ENCODE results near the gene MYOZ1.
"Not testable (repeated sequence)": the region's sequence is repeated elsewhere in the genome, so short reads cannot be mapped to it uniquely, and the experiment has no call there.

The MYOZ1 gene

DNA sequence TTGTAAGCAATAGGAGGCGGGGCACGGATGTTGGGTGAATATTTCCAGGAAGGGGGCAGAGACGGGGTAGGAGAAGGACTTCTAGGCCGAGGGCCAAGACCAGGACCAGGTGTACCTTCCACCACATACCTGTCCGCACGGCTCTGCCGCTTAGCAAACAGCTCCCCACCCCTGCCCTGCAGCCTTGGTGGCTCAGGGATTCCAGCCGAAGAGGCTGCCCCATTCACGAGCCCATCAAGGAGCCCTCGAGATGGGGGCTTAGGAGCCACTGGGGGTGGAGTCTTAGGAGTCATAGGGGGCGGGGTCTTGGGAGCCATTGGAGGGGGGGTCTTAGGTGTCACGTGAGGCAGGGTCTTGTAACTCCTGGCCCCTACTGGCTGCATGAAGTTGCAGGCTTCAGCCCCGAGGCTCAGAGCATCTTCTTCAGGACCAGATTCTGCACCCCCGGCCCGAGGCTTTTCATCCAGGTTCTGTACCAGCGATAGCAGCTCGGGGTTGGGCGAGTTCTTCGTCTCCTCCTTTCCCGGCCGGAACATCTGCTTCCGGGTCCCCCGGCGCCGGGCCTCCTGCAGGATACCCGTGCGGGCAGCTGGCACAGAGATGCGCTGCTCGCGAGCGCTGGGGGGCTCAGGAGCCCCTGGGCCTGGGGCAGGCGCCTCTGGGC, 6.1 kb upstream of the MYOZ1 start:
- DNase-seq = peak; percentile 40

DNA sequence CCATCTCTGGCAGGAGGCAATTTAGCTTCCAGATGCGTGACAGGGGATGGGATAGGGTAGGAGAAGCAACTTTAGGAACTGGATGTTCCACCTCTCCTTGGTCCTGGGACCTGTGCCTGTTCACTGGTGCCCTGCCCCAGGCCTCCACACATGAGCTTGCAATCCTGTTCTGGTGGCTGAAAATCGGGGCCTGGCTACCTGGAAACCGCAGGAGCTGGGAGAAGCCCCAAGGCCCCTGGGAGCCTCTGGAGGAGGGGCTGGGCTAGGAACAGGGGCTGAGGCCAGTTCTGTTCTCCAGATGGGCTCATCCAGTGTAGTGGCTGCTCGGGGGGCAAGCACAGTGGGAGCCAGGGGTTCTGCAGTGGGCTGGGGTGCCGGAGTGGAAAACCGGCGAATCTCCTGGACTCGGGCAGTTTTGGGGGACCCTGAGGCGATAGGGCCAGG, 5.3 kb upstream of the MYOZ1 start:
- no peak for DNase-seq

- peak; percentile 80 for DNase-seq
These were observed 4.0 kb upstream of the MYOZ1 start for GRCh38 chr10:73645251-73645650.

DNA sequence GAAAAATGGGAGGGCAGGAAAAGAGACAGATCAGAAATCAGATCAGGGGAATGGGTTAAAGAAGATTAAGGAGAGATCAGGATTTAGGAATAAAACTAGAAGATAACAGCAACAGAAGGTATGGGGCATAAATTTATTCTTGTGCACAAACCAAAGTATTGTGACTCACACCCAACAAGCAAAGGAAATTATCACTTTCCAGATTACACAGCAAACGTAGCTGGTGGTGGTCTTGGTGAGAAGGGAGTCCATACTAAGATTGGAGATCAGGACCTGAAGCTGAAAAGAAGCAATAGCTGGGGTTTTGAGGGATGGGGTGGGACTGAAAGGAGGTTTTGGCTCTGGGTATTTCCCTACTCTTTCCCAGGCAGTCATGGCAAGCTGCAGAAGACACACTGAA, 3.5 kb upstream of the MYOZ1 start:
- DNase-seq = no peak

- peak; percentile 65 for DNase-seq
These were observed 2.9 kb upstream of the MYOZ1 start for GRCh38 chr10:73644015-73644743.

DNA sequence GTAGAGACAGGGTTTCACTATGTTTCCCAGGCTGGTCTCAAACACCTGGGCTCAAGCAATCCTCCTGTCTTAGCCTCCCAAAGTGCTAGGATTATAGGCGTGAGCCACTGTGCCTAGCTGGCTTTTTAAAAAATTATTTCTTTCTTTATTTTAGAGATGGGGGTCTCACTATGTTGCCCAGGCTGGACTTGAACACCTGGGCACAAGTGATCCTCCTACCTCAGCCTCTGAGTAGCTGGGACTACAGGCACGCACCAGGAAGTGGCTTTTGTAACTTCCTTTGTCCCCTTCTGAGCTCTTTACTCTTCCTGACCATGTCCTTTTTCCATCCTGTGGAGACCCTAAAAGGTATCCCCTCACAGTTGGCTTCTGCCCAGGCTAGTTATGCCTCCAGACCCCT, 2.1 kb upstream of the MYOZ1 start:
- no peak for DNase-seq

- DNase-seq = peak; percentile 34
These were observed 2.0 kb downstream of the MYOZ1 start for GRCh38 chr10:73639286-73639685.

DNA sequence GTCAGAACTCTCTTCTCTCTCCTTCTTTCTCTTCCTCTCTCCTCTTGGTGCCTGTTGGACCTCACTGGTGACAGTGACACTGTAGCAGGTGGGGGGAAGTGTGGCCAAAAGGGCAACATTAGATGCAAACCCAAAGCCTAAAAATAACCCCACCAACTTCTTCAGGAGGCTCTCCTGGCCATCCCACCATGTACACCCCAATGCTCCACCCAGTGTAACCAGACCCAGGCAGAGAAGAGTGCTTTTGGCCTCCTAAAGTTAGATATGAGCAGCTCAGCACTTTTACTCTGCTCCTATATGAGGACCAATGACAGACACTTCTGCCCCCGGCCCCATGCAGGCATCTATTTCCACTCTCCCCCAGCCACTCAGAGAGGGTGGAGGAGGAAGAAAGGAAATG, 5.5 kb downstream of the MYOZ1 start:
- DNase-seq = no peak

- DNase-seq = no peak
These were observed 6.9 kb downstream of the MYOZ1 start for GRCh38 chr10:73634421-73634820.

DNA sequence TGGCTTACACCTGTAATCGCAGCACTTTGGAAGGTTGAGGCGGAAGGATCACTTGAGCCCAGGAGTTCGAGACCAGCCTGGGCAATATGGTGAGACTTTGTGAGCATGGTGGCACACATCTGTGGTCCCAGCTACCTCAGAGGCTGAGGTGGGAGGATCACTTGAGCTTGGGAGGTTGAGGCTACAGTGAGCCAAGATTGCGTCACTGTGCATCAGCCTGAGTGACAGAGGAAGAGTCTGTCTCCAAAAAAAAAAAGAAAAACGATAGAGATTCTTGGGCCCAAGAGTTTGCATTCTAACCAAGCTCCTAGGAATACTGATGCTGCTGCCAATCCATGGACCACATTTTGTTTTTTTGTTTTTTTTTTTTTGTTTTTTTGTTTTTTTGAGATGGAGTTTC, 12.1 kb downstream of the MYOZ1 start:
- DNase-seq = no peak

- no peak for DNase-seq
These were observed 12.9 kb downstream of the MYOZ1 start for GRCh38 chr10:73628405-73628804.

DNA sequence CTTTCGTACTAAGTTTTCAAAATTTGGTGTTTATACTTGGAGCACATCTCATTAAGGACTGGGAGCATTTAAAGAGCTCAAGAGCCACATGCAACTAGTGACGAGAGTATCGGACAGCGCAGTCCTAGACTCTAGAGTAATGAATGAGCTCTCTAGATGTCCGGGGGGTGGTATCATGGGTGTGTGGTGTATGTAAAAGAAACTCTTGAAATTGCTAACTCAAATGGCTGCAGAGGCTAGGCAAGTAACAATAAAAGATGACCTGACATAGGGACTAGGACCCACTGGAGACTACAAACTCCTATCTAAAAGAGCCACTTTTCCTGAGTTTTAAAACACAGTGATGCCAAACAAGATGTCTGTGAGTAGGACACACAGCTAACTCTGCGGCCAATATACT, 14.0 kb downstream of the MYOZ1 start:
- DNase-seq = no peak

- peak; percentile 83 for DNase-seq
These were observed 15.2 kb downstream of the MYOZ1 start for GRCh38 chr10:73625884-73626752.

- peak; percentile 31 for DNase-seq
These were observed 16.0 kb downstream of the MYOZ1 start for GRCh38 chr10:73625004-73625883.

DNA sequence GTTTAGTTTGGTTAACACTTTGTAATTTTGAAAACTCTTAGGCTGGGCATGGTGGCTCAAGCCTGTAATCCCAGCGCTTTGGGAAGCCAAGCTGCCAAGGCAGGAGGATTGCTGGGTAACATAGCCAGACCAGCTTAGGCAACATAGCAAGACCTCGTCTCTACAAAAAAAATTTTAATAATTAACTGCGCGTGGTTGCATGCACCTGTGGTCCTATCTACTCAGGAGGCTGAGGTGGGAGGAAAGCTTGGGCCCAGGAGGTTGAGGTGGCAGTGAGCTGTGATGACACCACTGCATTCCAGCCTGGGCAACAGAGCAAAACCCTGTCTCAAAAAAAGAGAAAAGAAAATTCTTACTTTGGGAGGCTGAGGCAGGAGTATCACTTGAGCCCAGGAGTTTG, 18.2 kb downstream of the MYOZ1 start:
- no peak for DNase-seq

DNA sequence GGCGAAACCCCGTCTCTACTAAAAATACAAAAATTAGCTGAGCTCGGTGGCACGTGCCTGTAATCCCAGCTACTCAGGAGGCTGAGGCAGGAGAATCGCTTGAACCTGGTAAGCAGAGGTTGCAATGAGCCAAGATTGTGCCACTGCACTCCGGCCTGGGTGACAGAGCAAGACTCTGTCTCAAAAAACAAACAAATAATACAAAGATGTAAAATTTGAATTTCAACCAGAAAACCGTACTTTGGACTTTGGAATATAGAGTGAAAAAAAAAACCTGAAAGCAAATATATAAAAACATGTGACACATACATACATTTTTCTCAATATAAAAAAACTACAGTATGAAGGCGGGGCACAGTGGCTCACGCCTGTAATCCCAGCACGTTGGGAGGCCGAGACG, 20.3 kb downstream of the MYOZ1 start:
- DNase-seq = not testable (repeated sequence)

DNA sequence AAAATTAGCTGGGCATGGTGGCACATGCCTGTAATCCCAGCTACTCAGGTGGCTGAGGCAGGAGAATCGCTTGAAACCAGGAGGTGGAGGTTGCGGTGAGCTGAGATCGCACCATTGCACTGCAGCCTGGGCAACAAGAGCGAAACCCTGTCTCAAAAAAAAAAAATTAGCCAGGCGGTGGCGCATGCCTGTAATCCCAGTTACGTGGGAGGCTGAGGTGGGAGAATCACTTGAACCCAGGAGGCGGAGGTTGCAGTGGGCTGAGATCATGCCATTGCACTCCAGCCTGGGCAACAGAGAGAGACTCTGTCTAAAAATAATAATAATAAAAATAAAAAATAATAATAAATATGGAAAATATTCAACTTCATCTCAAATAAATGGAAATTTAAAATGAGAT, 24.1 kb downstream of the MYOZ1 start:
- not testable (repeated sequence) for DNase-seq

DNA sequence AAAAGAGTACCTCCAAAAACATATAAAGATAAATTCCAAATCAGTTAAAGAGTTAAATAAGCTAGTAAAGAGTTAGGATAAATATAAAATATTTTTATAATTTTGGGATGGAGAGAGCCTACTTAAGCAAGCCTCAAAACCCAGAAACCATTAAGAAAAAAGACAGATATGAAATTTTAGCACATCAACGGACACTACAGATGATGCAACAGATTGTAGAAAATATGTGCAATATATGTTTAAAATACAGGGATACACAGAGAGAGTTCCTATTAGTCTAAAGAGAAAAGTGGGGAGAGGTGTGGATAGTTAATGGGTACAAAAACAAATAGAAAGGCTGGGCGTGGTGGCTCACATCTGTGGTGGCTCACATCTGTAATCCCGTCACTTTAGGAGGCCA, 26.6 kb downstream of the MYOZ1 start:
- DNase-seq = no peak

- DNase-seq = no peak
These were observed 32.2 kb downstream of the MYOZ1 start for GRCh38 chr10:73609116-73609515.

GRCh38 chr10:73601486-73601921, 39.8 kb downstream of the MYOZ1 start:
- DNase-seq = peak; percentile 80

- no peak for DNase-seq
These were observed 43.9 kb downstream of the MYOZ1 start for GRCh38 chr10:73597346-73597745.

- no peak for DNase-seq
These were observed 47.5 kb downstream of the MYOZ1 start for GRCh38 chr10:73593812-73594211.

- no peak for DNase-seq
These were observed 48.2 kb downstream of the MYOZ1 start for GRCh38 chr10:73593110-73593509.
